A673 (cell line): ENCODE data around the gene C12orf42. TPM values are rescaled to one million over a fixed set of nuclear protein-coding genes. Genes with fewer than 3 reads are reported as not detected.
A peak's percentile ranks its signal among the peaks of the same experiment; 100 is the strongest.

Experiments used
- BruUV-seq: library from RNA; stranded (reverse); fragments of 400-500 nt; replicated peaks from 2 replicates; lab custom pipeline; 2021; lab: Mats Ljungman, UMichigan
- CTCF ChIA-PET: fragments of 300-600 bp; sonication (Branson Sonifier 250); formaldehyde crosslinking; loops from one replicate; lab custom pipeline; 2022; ENCODE audit warnings: antibody characterized with exemption; lab: Charles Lee
- POLR2A ChIA-PET: fragments of 300-600 bp; sonication (Branson Sonifier 250); formaldehyde crosslinking; loops from one replicate; lab custom pipeline; 2022; ENCODE audit warnings: antibody characterized with exemption; ENCODE audit not compliant: low non-redundant PET; lab: Charles Lee
- DNase-seq: peaks from one replicate; pipeline ENCODE4 v3.0.0-alpha.2; 2015; ENCODE audit warnings: low spot score
- H3K27ac ChIP-seq: fragments of 200-600 bp; sonication (generic); 2 replicates; pipeline ENCODE4 v1.5.1; 2016; ENCODE audit warnings: mixed run types, low read depth, mild to moderate bottlenecking, mixed read lengths, antibody characterized with exemption, low read length; ENCODE audit not compliant: poor library complexity, severe bottlenecking
- H3K27me3 ChIP-seq: fragments of 200-600 bp; sonication (generic); replicated peaks from 2 replicates; pipeline ENCODE4 v1.6.1; 2017; ENCODE audit warnings: mixed run types, low read depth, mild to moderate bottlenecking, mixed read lengths, antibody characterized with exemption, low read length; ENCODE audit not compliant: insufficient read depth, poor library complexity
- H3K36me3 ChIP-seq: fragments of 200-600 bp; sonication (generic); 2 replicates; pipeline ENCODE4 v1.6.1; 2016; ENCODE audit warnings: mixed run types, mild to moderate bottlenecking, mixed read lengths, antibody characterized with exemption, low read length; ENCODE audit not compliant: insufficient read depth, poor library complexity, severe bottlenecking
- H3K4me1 ChIP-seq: fragments of 200-600 bp; sonication (generic); 2 replicates; pipeline ENCODE4 v1.6.1; 2017; ENCODE audit warnings: mixed run types, mild to moderate bottlenecking, mixed read lengths, antibody characterized with exemption, low read length; ENCODE audit not compliant: insufficient read depth, poor library complexity, severe bottlenecking
- H3K4me3 ChIP-seq: fragments of 200-600 bp; sonication (generic); 2 replicates; pipeline ENCODE4 v1.5.1; 2016; ENCODE audit warnings: low read depth, mixed run types, mild to moderate bottlenecking, mixed read lengths, low read length; ENCODE audit not compliant: poor library complexity, severe bottlenecking
- H3K9me3 ChIP-seq: fragments of 200-600 bp; sonication (generic); 2 replicates; pipeline ENCODE4 v1.6.1; 2016; ENCODE audit warnings: mixed run types, low read depth, mild to moderate bottlenecking, mixed read lengths, antibody characterized with exemption, low read length; ENCODE audit not compliant: poor library complexity, severe bottlenecking
- CTCF ChIP-seq: fragments of 300-800, 200-600 bp; sonication (generic); conservative IDR thresholded peaks from 2 replicates; pipeline ENCODE4 v1.5.1; 2017; ENCODE audit warnings: low read depth, mild to moderate bottlenecking, antibody characterized with exemption, low read length, moderate library complexity, mixed read lengths
- EZH2 ChIP-seq: fragments of 200-600 bp; sonication (generic); IDR thresholded peaks from 2 replicates; pipeline ENCODE4 v1.6.1; 2017; ENCODE audit warnings: borderline replicate concordance, low read depth, mild to moderate bottlenecking, mixed read lengths, antibody characterized with exemption, low read length; ENCODE audit not compliant: poor library complexity, severe bottlenecking
- intact Hi-C: fragments of 100-400 bp; cut with micrococcal nuclease; formaldehyde crosslinking; loops from one replicate; pipeline ENCODE4 v1.10.0; 2022; ENCODE audit not compliant: unreplicated experiment
- total RNA-seq: library from RNA; stranded (reverse); gene quantifications from 2 replicates; pipeline ENCODE4 v1.2.3, GENCODE V29; 2021

The C12orf42 gene
- total RNA-seq, 1 experiment from 2014 or later, result not detected

- H3K27ac ChIP-seq, result no peak overlapping the region
- no TSS peak for BruUV-seq
- TF ChIP-seq EZH2, result no peak
- TF ChIP-seq CTCF, result no peak
- intact Hi-C loops, result no loop called here
- no peaks in the 10 kb centered on the region for H3K4me1 ChIP-seq
- no peaks in the 10 kb centered on the region for H3K36me3 ChIP-seq
- H3K9me3 ChIP-seq, result no peaks in the 10 kb centered on the region
- DNase-seq, result no peak
- POLR2A ChIA-PET, result no interaction called here
- no peak overlapping the region for H3K4me3 ChIP-seq
- CTCF ChIA-PET, result no interaction called here
- peaks cover 33% of the 10 kb centered on the region for H3K27me3 ChIP-seq
These were observed 8.8 kb upstream of the C12orf42 start for GRCh38 chr12:103504606-103505005.

GRCh38 chr12:103503546-103504480, 8.0 kb upstream of the C12orf42 start:
- peak; percentile 22 for DNase-seq
- Histone ChIP-seq H3K27me3 (peaks cover 25% of the 10 kb centered on the region), H3K36me3 (no peaks in the 10 kb centered on the region), H3K4me3 (no peak overlapping the region), H3K4me1 (no peaks in the 10 kb centered on the region), H3K27ac (no peak overlapping the region), H3K9me3 (no peaks in the 10 kb centered on the region)
- intact Hi-C loops, result no loop called here
- no peak for TF ChIP-seq EZH2
- peak; percentile 51 for TF ChIP-seq CTCF
- CTCF ChIA-PET, result interaction anchor here (1.2 kb wide), 1 partner anchor 129 kb away, joined by 3 read pairs; no protein-coding TSS in a partner anchor
- POLR2A ChIA-PET, result no interaction called here
- BruUV-seq, result no TSS peak

- DNase-seq, result no peak
- TF ChIP-seq CTCF (no peak), EZH2 (no peak)
- no peaks in the 10 kb centered on the region for H3K36me3 ChIP-seq
- H3K4me3 ChIP-seq, result no peak overlapping the region
- BruUV-seq, result no TSS peak
- peaks cover 30% of the 10 kb centered on the region for H3K27me3 ChIP-seq
- H3K9me3 ChIP-seq, result no peaks in the 10 kb centered on the region
- intact Hi-C loops, result no loop called here
- POLR2A ChIA-PET, result no interaction called here
- no peaks in the 10 kb centered on the region for H3K4me1 ChIP-seq
- no peak overlapping the region for H3K27ac ChIP-seq
- CTCF ChIA-PET, result no interaction called here
These were observed 5.7 kb upstream of the C12orf42 start for GRCh38 chr12:103501447-103501846.
